A673 (cell line): ENCODE results near the gene CBLN3.

Experiments
- CTCF ChIP-seq: fragments of 300-800, 200-600 bp; sonication (generic); conservative IDR thresholded peaks from 2 replicates; pipeline ENCODE4 v1.5.1; 2017; ENCODE audit warnings: low read depth, mild to moderate bottlenecking, antibody characterized with exemption, low read length, moderate library complexity, mixed read lengths
- EZH2 ChIP-seq: fragments of 200-600 bp; sonication (generic); IDR thresholded peaks from 2 replicates; pipeline ENCODE4 v1.6.1; 2017; ENCODE audit warnings: borderline replicate concordance, low read depth, mild to moderate bottlenecking, mixed read lengths, antibody characterized with exemption, low read length; ENCODE audit not compliant: poor library complexity, severe bottlenecking

DNA sequence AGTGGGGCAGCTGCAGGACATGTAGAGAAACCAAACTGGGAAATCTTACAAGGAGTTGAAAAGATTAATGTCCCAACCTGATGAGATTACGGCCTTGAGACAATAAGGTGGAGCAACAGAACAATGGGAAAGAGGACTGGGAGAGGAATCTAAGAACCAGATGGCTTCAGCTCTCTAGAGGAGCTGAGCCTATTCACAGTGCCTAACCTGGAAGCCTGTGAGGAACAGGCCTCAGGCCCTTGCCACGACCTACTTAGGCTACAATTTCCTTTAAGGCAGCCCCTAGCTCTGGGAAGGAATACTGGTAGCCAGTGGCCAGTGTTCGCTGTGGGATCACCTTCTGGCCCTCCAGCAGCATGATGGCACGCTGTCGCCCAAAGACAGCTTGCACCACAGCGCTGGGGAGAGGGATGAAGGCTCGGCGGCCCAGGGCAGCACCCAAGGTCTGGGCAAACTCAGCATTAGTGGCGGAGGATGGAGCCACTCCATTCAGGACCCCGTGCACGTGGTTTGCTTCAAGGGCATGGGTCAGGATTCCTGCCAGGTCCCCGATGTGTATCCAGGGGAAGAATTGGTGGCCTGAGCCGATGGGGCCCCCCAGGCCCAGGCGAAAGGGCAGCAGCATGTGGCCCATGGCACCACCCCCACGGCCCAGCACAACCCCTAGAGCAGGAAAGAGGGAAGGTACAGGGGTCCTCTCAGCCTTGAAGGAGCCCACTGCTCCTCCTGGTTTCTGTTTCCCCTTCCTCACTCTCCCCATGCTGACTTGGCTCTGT is 10.6 kb upstream of the CBLN3 start:
- no peak for TF ChIP-seq CTCF
- no peak for TF ChIP-seq EZH2
